ENCODE results near the gene COL28A1. TPM values are rescaled to one million over a fixed set of nuclear protein-coding genes. Genes with fewer than 3 reads are reported as not detected.

Gene COL28A1
- total RNA-seq, 1 donor from 2014 or later: 2.0 TPM

- Histone ChIP-seq H3K36me3 (no peaks in the 10 kb centered on the region), H3K9me3 (no peaks in the 10 kb centered on the region), H3K4me1 (no peaks in the 10 kb centered on the region), H3K4me3 (no peak overlapping the region), H3K27me3 (ENCODE audit: low read depth) (no peaks in the 10 kb centered on the region), H3K27ac (no peak overlapping the region)
- TF ChIP-seq, protein P1, sequence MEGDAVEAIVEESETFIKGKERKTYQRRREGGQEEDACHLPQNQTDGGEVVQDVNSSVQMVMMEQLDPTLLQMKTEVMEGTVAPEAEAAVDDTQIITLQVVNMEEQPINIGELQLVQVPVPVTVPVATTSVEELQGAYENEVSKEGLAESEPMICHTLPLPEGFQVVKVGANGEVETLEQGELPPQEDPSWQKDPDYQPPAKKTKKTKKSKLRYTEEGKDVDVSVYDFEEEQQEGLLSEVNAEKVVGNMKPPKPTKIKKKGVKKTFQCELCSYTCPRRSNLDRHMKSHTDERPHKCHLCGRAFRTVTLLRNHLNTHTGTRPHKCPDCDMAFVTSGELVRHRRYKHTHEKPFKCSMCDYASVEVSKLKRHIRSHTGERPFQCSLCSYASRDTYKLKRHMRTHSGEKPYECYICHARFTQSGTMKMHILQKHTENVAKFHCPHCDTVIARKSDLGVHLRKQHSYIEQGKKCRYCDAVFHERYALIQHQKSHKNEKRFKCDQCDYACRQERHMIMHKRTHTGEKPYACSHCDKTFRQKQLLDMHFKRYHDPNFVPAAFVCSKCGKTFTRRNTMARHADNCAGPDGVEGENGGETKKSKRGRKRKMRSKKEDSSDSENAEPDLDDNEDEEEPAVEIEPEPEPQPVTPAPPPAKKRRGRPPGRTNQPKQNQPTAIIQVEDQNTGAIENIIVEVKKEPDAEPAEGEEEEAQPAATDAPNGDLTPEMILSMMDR (IDR thresholded peaks at IDR 0.05): no peak
- DNase-seq (no peak), ATAC-seq (no peak)
- intact Hi-C loops (cut with DNase I): no loop called here
Measured at GRCh38 chr7:7333610-7334009, 202.1 kb downstream of the COL28A1 start.

DNA sequence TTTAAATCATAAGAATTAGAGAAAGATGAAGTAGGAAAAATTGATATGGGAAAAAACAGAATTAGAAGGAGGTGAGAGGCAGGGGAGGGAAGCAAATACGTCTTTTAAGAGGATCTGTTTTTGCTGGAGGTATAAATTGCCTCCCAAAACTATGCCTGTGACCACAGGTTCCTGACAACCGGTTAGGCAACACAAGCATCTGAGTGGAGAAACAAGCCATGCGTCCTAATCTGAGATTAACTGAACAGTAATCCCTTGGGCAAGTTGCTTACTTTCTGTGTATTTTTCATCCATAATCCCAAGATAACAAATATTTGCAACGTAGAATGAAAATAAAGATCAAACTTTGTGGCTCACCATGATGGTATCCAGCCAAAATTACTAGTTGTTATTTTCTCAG, 204.2 kb downstream of the COL28A1 start:
- no peak for ATAC-seq
- no peaks in the 10 kb centered on the region for H3K27me3 ChIP-seq (ENCODE audit: low read depth)
- intact Hi-C loops (cut with DNase I): no loop called here

DNA sequence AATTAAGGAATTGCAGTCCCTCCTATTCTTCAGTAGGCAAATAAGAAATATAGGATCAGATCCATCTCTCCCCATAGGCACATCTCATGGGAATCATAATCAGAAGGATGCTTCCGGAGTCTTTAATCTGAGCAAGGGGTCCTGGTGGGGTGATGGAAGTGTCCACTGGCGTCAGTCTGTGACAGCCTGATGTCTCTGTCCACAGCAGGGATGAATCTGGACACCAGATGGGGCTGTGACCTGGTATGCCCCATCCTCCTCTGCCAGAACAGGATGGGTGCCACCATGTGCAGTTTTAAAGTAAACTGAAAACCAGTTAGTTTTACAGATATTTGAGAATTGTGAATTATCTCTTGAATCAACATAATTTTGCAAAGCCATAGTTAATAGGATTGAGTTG, 204.7 kb downstream of the COL28A1 start:
- DNase-seq (no peak), ATAC-seq (no peak)
- H3K4me3 ChIP-seq: no peak overlapping the region
- intact Hi-C loops (cut with DNase I): no loop called here
- no peaks in the 10 kb centered on the region for H3K36me3 ChIP-seq
- TF ChIP-seq, protein P1 (IDR thresholded peaks at IDR 0.05): no peak
- H3K4me1 ChIP-seq: no peaks in the 10 kb centered on the region
- no peaks in the 10 kb centered on the region for H3K27me3 ChIP-seq (ENCODE audit: low read depth)
- no peak overlapping the region for H3K27ac ChIP-seq
- H3K9me3 ChIP-seq: no peaks in the 10 kb centered on the region

More for the DNA sequence above, 204.2 kb downstream of the COL28A1 start:
- H3K27ac ChIP-seq: no peak overlapping the region
- TF ChIP-seq, protein P1 (IDR thresholded peaks at IDR 0.05): no peak
- no peak for DNase-seq
- H3K9me3 ChIP-seq: no peaks in the 10 kb centered on the region
- no peaks in the 10 kb centered on the region for H3K4me1 ChIP-seq
- no peak overlapping the region for H3K4me3 ChIP-seq
- H3K36me3 ChIP-seq: no peaks in the 10 kb centered on the region

DNA sequence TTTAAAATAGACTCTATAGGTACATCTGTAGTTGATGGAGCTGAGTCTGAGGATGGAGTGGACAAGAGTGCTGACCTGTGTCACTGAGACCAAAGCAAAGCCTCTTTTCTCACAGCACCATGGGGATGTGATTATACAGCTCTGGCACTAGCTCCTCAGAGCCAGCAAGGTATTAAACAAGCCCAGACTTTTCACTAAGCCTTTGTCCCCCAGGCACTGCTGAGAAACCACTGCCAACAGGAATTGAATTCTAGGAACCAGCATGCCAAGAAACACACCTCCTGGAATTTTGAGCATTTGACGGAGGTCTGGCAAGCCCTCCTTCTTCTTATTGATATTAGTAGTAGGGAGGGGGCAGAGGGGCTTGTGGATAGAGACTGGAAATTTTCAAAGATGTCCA, 206.3 kb downstream of the COL28A1 start:
- Histone ChIP-seq H3K27me3 (ENCODE audit: low read depth) (no peaks in the 10 kb centered on the region), H3K9me3 (no peaks in the 10 kb centered on the region), H3K36me3 (no peaks in the 10 kb centered on the region), H3K27ac (no peak overlapping the region), H3K4me3 (no peak overlapping the region), H3K4me1 (no peaks in the 10 kb centered on the region)
- intact Hi-C loops (cut with DNase I): no loop called here
- DNase-seq: no peak
- TF ChIP-seq, protein P1 (IDR thresholded peaks at IDR 0.05): no peak
- ATAC-seq: no peak

DNA sequence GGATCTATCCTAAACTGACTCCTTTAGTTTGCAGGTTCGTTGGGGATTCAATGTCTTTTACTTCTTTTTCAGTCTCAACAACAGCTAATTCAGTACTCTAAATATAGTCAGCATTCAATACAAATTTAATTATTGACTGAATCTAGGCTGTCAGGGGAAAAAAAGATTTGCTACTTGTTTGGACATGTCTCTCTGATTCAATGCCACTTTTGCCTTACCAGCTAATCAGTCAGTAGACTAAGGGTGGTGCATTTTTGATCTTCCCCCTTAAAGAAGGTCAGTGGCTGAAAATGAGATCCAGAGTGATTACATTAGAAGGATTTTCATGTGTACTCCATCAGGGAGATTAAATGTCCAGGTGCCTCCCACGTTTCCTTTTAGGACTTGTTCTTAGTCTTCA, 208.2 kb downstream of the COL28A1 start:
- DNase-seq (no peak), ATAC-seq (no peak)
- no peaks in the 10 kb centered on the region for H3K9me3 ChIP-seq
- no peak overlapping the region for H3K27ac ChIP-seq
- H3K4me3 ChIP-seq: no peak overlapping the region
- H3K4me1 ChIP-seq: no peaks in the 10 kb centered on the region
- H3K27me3 ChIP-seq (ENCODE audit: low read depth): no peaks in the 10 kb centered on the region
- no peaks in the 10 kb centered on the region for H3K36me3 ChIP-seq
- intact Hi-C loops (cut with DNase I): no loop called here
- TF ChIP-seq, protein P1 (IDR thresholded peaks at IDR 0.05): no peak

GRCh38 chr7:7324698-7325097, 211.0 kb downstream of the COL28A1 start:
- Histone ChIP-seq H3K27ac (no peak overlapping the region), H3K9me3 (no peaks in the 10 kb centered on the region), H3K4me1 (no peaks in the 10 kb centered on the region), H3K27me3 (ENCODE audit: low read depth) (no peaks in the 10 kb centered on the region), H3K4me3 (no peak overlapping the region), H3K36me3 (no peaks in the 10 kb centered on the region)
- DNase-seq (no peak), ATAC-seq (no peak)
- intact Hi-C loops (cut with DNase I): no loop called here
- TF ChIP-seq, protein P1 (IDR thresholded peaks at IDR 0.05): no peak

Measured in lower lobe of right lung (tissue), 2 donors.